Body of pancreas (tissue), 4 donors: Measurements from ENCODE around the gene AIMP2. TPM values are rescaled to one million over a fixed set of nuclear protein-coding genes. Genes with fewer than 3 reads are reported as not detected.
A peak's percentile ranks its signal among the peaks of the same experiment; 100 is the strongest.

Experiments
- ATAC-seq: fragments of 150-250 bp; one replicate; pipeline ENCODE4 v1.9.1; 2016
- DNase-seq, 4 donors: peaks; one replicate each; pipeline ENCODE4 v3.0.0-alpha.2; 2019
- H3K27ac ChIP-seq, 4 donors: fragments of 200-600 bp; sonication (generic); 1 replicate in 3 of 4; 2 replicates in 1 of 4; pipeline versions ENCODE4 v1.5.1 to v1.6.1; 2016 to 2019; ENCODE audit warnings: mild to moderate bottlenecking in 1 of 4, mixed read lengths in 1 of 4, moderate library complexity in 1 of 4
- H3K27me3 ChIP-seq, 2 donors: fragments of 200-600 bp; sonication (generic); one replicate each; pipeline ENCODE4 v1.6.0; 2016; ENCODE audit warnings: mild to moderate bottlenecking in 1 of 2
- H3K36me3 ChIP-seq, 2 donors: fragments of 200-600 bp; sonication (generic); replicated peaks in 1 of 2; 2 replicates each; pipeline ENCODE4 v1.5.1; 2016; ENCODE audit warnings: low read depth in 2 of 2; ENCODE audit not compliant: insufficient read depth in 1 of 2
- H3K4me1 ChIP-seq: fragments of 200-600 bp; sonication (generic); one replicate; pipeline ENCODE4 v1.6.0; 2016
- H3K4me3 ChIP-seq, 2 donors: fragments of 200-600 bp; sonication (generic); 1 replicate in 1 of 2; 2 replicates in 1 of 2; pipeline ENCODE4 v1.5.1; 2016 to 2019
- H3K9me3 ChIP-seq, 3 donors: fragments of 200-600 bp; sonication (generic); 1 replicate in 2 of 3; 2 replicates in 1 of 3; pipeline ENCODE4 v1.5.1; 2016
- POLR2A ChIP-seq, 3 donors: fragments of 450-650 bp; IDR thresholded peaks; one replicate each; pipeline ENCODE4 v1.6.1; 2016; ENCODE audit warnings: antibody characterized with exemption in 3 of 3, mild to moderate bottlenecking in 2 of 3
- WGBS, 2 donors: methylation state at CpG; one replicate each; pipeline ENCODE4 v1.1.5; 2017; 5-methylcytosine and 5-hydroxymethylcytosine counted together
- intact Hi-C: fragments of 100-400 bp; cut with DNase I; formaldehyde crosslinking; loops from one replicate; pipeline ENCODE4 v1.15.1; 2023
- total RNA-seq, 2 donors: library from RNA; depleted of rRNA; stranded (reverse); fragments of >200 nt; gene quantifications; one replicate each; pipeline ENCODE4 v1.1.0, GENCODE V29; 2016
- TF ChIP-seq, protein P1 (sequence below), 7 experiments: fragments of 450-650 bp in 4 of 7; fragments of 200-600 bp in 3 of 7; sonication (generic) in 3 of 7; IDR thresholded peaks; one replicate each; pipeline ENCODE4 v1.5.1; 2016 to 2019; ENCODE audit warnings: antibody characterized with exemption in 7 of 7

Gene AIMP2
- total RNA-seq, 2 donors from 2014 or later, result 10.9 to 15.2 TPM

DNA sequence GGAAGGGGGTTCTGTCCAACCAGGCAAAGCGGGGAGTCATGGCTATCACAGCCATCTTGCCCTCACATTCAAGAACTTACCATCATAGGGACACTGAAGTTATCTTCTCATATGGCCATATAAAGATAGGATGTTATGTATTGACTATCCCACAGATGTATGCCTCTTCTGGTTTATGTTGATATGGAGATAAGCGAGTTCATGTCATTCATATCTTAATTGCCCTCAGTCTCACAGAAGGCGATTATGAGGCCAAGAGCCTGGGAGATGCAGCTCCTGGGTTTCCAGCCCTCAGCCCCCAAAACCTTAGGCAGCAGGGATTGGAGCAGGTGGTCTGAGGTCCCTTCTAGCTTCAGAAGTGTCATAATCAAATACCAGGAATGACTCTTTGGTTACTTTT lies 13.6 kb downstream of the AIMP2 start:
- H3K4me1 ChIP-seq, result no peaks in the 10 kb centered on the region
- no peak for DNase-seq
- no peaks in the 10 kb centered on the region for H3K27me3 ChIP-seq
- H3K36me3 ChIP-seq, result peaks cover 4 to 51% of the 10 kb centered on the region in 2 donors
- TF ChIP-seq, protein P1, sequence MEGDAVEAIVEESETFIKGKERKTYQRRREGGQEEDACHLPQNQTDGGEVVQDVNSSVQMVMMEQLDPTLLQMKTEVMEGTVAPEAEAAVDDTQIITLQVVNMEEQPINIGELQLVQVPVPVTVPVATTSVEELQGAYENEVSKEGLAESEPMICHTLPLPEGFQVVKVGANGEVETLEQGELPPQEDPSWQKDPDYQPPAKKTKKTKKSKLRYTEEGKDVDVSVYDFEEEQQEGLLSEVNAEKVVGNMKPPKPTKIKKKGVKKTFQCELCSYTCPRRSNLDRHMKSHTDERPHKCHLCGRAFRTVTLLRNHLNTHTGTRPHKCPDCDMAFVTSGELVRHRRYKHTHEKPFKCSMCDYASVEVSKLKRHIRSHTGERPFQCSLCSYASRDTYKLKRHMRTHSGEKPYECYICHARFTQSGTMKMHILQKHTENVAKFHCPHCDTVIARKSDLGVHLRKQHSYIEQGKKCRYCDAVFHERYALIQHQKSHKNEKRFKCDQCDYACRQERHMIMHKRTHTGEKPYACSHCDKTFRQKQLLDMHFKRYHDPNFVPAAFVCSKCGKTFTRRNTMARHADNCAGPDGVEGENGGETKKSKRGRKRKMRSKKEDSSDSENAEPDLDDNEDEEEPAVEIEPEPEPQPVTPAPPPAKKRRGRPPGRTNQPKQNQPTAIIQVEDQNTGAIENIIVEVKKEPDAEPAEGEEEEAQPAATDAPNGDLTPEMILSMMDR (IDR thresholded peaks at IDR 0.05), result no peak
- TF ChIP-seq POLR2A (IDR thresholded peaks at IDR 0.05), result no peak
- no peak for ATAC-seq
- no peaks in the 10 kb centered on the region for H3K9me3 ChIP-seq
- no peak overlapping the region for H3K27ac ChIP-seq
- 89 to 90% methylated on average over 3 of the region's 3 CpGs for WGBS, 2 donors
- intact Hi-C loops, result no loop called here
- H3K4me3 ChIP-seq, result no peak overlapping the region

DNA sequence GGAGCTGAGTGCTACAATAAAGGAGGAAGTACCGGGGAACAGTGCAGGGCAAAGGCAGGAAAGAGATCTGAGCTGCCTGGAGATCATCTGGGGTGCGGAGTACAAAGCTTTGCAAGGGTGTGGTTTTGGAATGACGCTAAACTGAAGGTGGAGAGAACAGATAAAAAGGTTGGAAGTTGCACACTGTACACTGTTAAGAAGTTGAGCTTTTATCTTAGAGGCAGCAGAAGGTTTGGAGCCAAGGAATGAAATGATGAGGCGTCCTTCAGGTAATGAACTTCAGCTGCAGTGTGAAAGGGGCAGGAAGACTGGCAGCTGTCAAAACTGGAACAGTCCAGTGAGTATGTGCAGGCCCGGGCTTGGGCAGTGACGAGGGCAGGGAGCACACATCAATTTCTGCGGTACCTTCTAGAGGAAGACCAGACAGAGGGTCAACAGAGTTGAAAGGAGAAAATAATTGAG lies 14.9 kb downstream of the AIMP2 start:
- H3K27me3 ChIP-seq, result no peaks in the 10 kb centered on the region
- intact Hi-C loops, result no loop called here
- H3K9me3 ChIP-seq, result no peaks in the 10 kb centered on the region
- H3K27ac ChIP-seq, result no peak overlapping the region
- no peaks in the 10 kb centered on the region for H3K4me1 ChIP-seq
- TF ChIP-seq, protein P1 (IDR thresholded peaks at IDR 0.05), result no peak
- TF ChIP-seq POLR2A (IDR thresholded peaks at IDR 0.05), result no peak
- DNase-seq (no peak), ATAC-seq (no peak)
- no peak overlapping the region for H3K4me3 ChIP-seq
- WGBS, 2 donors, result 89 to 92% methylated on average over 7 of the region's 7 CpGs
- H3K36me3 ChIP-seq, result peaks cover 0 to 46% of the 10 kb centered on the region in 2 donors

DNA sequence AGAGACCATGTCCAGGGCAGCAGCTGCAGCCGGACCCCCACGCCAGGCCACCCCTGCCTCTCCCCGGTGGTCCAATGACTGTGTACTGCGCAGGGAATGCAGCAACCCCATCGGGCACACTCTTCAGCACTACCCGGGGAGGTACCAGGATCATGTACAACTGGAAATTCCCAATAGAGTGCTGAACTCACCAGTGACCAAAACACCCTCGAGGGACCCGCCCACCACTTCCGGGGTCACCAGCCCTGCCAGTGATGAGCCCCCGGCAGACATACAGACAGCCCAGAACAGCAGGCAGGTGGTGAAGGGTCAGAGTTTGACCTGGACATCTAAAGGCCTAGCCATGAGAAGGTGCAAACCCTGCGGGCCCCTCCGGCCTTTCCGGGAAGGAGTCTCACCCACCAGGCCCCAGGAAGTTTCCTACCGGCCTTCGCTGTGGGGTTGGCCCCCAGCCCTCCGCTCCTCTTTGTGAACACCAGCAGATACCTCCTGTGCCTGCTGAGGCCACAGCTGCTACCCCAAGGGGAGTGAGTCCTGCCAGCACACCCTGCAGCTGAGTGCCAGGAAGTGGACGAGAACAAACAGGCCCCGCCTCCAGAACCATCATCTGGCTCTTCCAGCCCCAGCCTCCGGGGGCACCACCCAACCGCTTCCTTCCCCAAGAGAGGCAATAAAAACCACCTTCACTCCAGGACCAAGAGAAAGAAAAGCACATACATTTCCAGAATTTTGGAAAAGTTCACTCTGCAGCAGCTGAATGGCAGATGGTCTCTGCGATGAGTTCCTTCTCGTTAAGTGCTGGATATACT lies 17.1 kb downstream of the AIMP2 start:
- 70 to 93% methylated on average over 5 to 22 of the region's 22 CpGs for WGBS, 2 donors
- Histone ChIP-seq H3K4me3 (no peak overlapping the region), H3K4me1 (no peaks in the 10 kb centered on the region), H3K27ac (peak overlapping the region in 2 of 4 donors; percentile 7 to 61), H3K27me3 (no peaks in the 10 kb centered on the region), H3K9me3 (no peaks in the 10 kb centered on the region), H3K36me3 (peaks cover 0 to 44% of the 10 kb centered on the region in 2 donors)
- peak; percentile 68 for ATAC-seq
- DNase-seq, result peak; percentile 23 to 64 (median 42)
- no peak for TF ChIP-seq POLR2A (IDR thresholded peaks at IDR 0.05)
- TF ChIP-seq, protein P1 (IDR thresholded peaks at IDR 0.05), result peak in 3 of 7 experiments; percentile 10 to 15 (median 13)
- intact Hi-C loops, result no loop called here

DNA sequence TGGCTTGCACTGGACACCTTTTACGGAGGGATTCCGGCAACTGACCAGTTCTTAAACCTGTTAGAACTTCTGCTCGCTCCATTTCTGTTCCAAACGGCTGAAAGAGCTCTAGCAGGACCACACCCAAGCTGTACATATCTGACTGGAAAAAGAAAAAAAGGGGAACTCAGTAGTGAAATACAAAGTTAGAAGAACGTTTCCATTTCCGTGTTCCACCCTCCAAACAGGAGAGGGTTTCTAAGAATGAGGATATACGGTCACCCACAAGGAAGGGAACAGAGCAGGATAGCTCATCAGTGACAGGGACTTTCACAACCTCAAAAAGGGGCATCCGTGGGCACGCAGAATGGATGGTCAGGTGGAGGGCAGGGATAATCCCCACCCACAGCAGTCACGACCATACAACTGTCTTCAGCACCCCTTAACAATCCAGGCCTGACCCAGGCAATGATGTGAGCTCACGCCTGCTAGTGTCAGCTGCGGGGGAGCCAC lies 17.8 kb downstream of the AIMP2 start:
- Histone ChIP-seq H3K36me3 (peaks cover 0 to 41% of the 10 kb centered on the region in 2 donors), H3K9me3 (no peaks in the 10 kb centered on the region), H3K27ac (peak overlapping the region in 2 of 4 donors; percentile 20 to 61), H3K4me1 (no peaks in the 10 kb centered on the region), H3K27me3 (no peaks in the 10 kb centered on the region), H3K4me3 (no peak overlapping the region)
- TF ChIP-seq, protein P1 (IDR thresholded peaks at IDR 0.05), result peak in 1 of 7 experiments; percentile 1
- TF ChIP-seq POLR2A (IDR thresholded peaks at IDR 0.05), result peak in 1 of 3 donors; percentile 13
- ATAC-seq (no peak), DNase-seq (peak in 1 of 4 donors; percentile 33)
- intact Hi-C loops, result no loop called here
- WGBS, 2 donors, result 80 to 86% methylated on average over 12 of the region's 12 CpGs
